ENCODE measurements around the gene PARD6B.
"Not testable (repeated sequence)": the region's sequence is repeated elsewhere in the genome, so short reads cannot be mapped to it uniquely, and the experiment has no call there.

The PARD6B gene

GRCh38 chr20:50799890-50800550 lies 68.6 kb downstream of the PARD6B start:
- DNase-seq (ENCODE audit: low spot score), result no peak

GRCh38 chr20:50800986-50801746 lies 69.8 kb downstream of the PARD6B start:
- not testable (repeated sequence) for DNase-seq (ENCODE audit: low spot score)

GRCh38 chr20:50801747-50802125 lies 70.4 kb downstream of the PARD6B start:
- DNase-seq (ENCODE audit: low spot score), result no peak

GRCh38 chr20:50802289-50802688 lies 70.9 kb downstream of the PARD6B start:
- no peak for DNase-seq (ENCODE audit: low spot score)

GRCh38 chr20:50804437-50805348 lies 73.3 kb downstream of the PARD6B start:
- no peak for DNase-seq (ENCODE audit: low spot score)

GRCh38 chr20:50805349-50805684 lies 73.9 kb downstream of the PARD6B start:
- DNase-seq (ENCODE audit: low spot score), result no peak

GRCh38 chr20:50806126-50806768 lies 74.9 kb downstream of the PARD6B start:
- DNase-seq (ENCODE audit: low spot score), result no peak
